Suprapubic skin (tissue), 4 donors: Measurements from ENCODE around the gene DIAPH2. TPM values are rescaled to one million over a fixed set of nuclear protein-coding genes. Genes with fewer than 3 reads are reported as not detected.
A peak's percentile ranks its signal among the peaks of the same experiment; 100 is the strongest.

ENCODE experiments used
- DNase-seq, 2 donors: peaks; one replicate each; pipeline ENCODE4 v3.0.0-alpha.2; 2019; ENCODE audit warnings: low spot score in 2 of 2
- H3K27ac ChIP-seq: fragments of 200-600 bp; sonication (generic); one replicate; pipeline ENCODE4 v1.5.1; 2019
- H3K27me3 ChIP-seq: fragments of 200-600 bp; sonication (generic); one replicate; pipeline ENCODE4 v1.5.1; 2019
- H3K36me3 ChIP-seq: fragments of 200-600 bp; sonication (generic); one replicate; pipeline ENCODE4 v1.5.1; 2019
- H3K4me1 ChIP-seq: fragments of 200-600 bp; sonication (generic); one replicate; pipeline ENCODE4 v1.5.1; 2019
- H3K4me3 ChIP-seq: fragments of 200-600 bp; sonication (generic); one replicate; pipeline ENCODE4 v1.5.1; 2019; ENCODE audit warnings: mild to moderate bottlenecking
- H3K9me3 ChIP-seq: fragments of 200-600 bp; sonication (generic); one replicate; pipeline ENCODE4 v1.5.1; 2019
- EP300 ChIP-seq: sonication (generic); formaldehyde crosslinking; IDR thresholded peaks from one replicate; pipeline ENCODE4 v1.6.1; 2017; ENCODE audit warnings: antibody characterized with exemption
- POLR2A ChIP-seq, 2 donors: fragments of 450-650 bp; IDR thresholded peaks; one replicate each; pipeline ENCODE4 v1.6.1; 2017; ENCODE audit warnings: antibody characterized with exemption in 2 of 2, mild to moderate bottlenecking in 2 of 2, moderate library complexity in 2 of 2
- POLR2AphosphoS5 ChIP-seq, 3 donors: sonication (generic); formaldehyde crosslinking; IDR thresholded peaks; one replicate each; pipeline ENCODE4 v1.6.1; 2017; ENCODE audit warnings: antibody characterized with exemption in 3 of 3
- WGBS: methylation state at CpG from one replicate; pipeline ENCODE4 v1.1.5; 2018; 5-methylcytosine and 5-hydroxymethylcytosine counted together
- total RNA-seq, 4 donors: library from RNA; depleted of rRNA; stranded (reverse); fragments of >200 nt; gene quantifications; one replicate each; pipeline ENCODE4 v1.1.0, GENCODE V29; 2016
- TF ChIP-seq, protein P1 (sequence below), 2 donors: fragments of 200-600 bp in 1 of 2; fragments of 450-650 bp in 1 of 2; sonication (generic) in 1 of 2; IDR thresholded peaks; one replicate each; pipeline ENCODE4 v1.5.1; 2016 to 2019; ENCODE audit warnings: antibody characterized with exemption in 2 of 2, mild to moderate bottlenecking in 1 of 2, moderate library complexity in 1 of 2

The DIAPH2 gene
- total RNA-seq, 4 donors from 2014 or later = 17.5 to 38.7 (median 18.6) TPM

- no peaks in the 10 kb centered on the region for H3K27me3 ChIP-seq
- H3K4me1 ChIP-seq = no peaks in the 10 kb centered on the region
- peak overlapping the region; percentile 70 for H3K4me3 ChIP-seq
- no peak for TF ChIP-seq POLR2A (IDR thresholded peaks at IDR 0.05)
- TF ChIP-seq EP300 = no peak
- TF ChIP-seq, protein P1, sequence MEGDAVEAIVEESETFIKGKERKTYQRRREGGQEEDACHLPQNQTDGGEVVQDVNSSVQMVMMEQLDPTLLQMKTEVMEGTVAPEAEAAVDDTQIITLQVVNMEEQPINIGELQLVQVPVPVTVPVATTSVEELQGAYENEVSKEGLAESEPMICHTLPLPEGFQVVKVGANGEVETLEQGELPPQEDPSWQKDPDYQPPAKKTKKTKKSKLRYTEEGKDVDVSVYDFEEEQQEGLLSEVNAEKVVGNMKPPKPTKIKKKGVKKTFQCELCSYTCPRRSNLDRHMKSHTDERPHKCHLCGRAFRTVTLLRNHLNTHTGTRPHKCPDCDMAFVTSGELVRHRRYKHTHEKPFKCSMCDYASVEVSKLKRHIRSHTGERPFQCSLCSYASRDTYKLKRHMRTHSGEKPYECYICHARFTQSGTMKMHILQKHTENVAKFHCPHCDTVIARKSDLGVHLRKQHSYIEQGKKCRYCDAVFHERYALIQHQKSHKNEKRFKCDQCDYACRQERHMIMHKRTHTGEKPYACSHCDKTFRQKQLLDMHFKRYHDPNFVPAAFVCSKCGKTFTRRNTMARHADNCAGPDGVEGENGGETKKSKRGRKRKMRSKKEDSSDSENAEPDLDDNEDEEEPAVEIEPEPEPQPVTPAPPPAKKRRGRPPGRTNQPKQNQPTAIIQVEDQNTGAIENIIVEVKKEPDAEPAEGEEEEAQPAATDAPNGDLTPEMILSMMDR (IDR thresholded peaks at IDR 0.05) = no peak
- TF ChIP-seq POLR2AphosphoS5 (IDR thresholded peaks at IDR 0.05) = no peak
- H3K9me3 ChIP-seq = no peaks in the 10 kb centered on the region
- peak overlapping the region; percentile 90 for H3K27ac ChIP-seq
- H3K36me3 ChIP-seq = no peaks in the 10 kb centered on the region
- 11% methylated on average over 37 of the region's 38 CpGs for WGBS
- DNase-seq = peak; percentile 63 to 67
These were observed 813 bp downstream of the DIAPH2 start for GRCh38 chrX:96685210-96686099.

- no peak overlapping the region for H3K4me3 ChIP-seq
- DNase-seq = no peak
- no peaks in the 10 kb centered on the region for H3K36me3 ChIP-seq
- 96% methylated on average over 2 of the region's 2 CpGs for WGBS
- TF ChIP-seq, protein P1 (IDR thresholded peaks at IDR 0.05) = no peak
- TF ChIP-seq POLR2AphosphoS5 (IDR thresholded peaks at IDR 0.05) (no peak), EP300 (no peak), POLR2A (IDR thresholded peaks at IDR 0.05) (no peak)
- H3K4me1 ChIP-seq = peaks cover 2% of the 10 kb centered on the region
- H3K27ac ChIP-seq = no peak overlapping the region
- no peaks in the 10 kb centered on the region for H3K27me3 ChIP-seq
- no peaks in the 10 kb centered on the region for H3K9me3 ChIP-seq
These were observed 3.1 kb downstream of the DIAPH2 start for GRCh38 chrX:96687776-96688175.

GRCh38 chrX:96688789-96689188 lies 4.1 kb downstream of the DIAPH2 start:
- Histone ChIP-seq H3K36me3 (no peaks in the 10 kb centered on the region), H3K27me3 (no peaks in the 10 kb centered on the region), H3K9me3 (no peaks in the 10 kb centered on the region), H3K27ac (no peak overlapping the region), H3K4me1 (peaks cover 9% of the 10 kb centered on the region), H3K4me3 (no peak overlapping the region)
- no peak for DNase-seq
- TF ChIP-seq EP300 = no peak
- no peak for TF ChIP-seq POLR2A (IDR thresholded peaks at IDR 0.05)
- TF ChIP-seq, protein P1 (IDR thresholded peaks at IDR 0.05) = no peak
- no peak for TF ChIP-seq POLR2AphosphoS5 (IDR thresholded peaks at IDR 0.05)
- 71% methylated on average over 4 of the region's 4 CpGs for WGBS

DNA sequence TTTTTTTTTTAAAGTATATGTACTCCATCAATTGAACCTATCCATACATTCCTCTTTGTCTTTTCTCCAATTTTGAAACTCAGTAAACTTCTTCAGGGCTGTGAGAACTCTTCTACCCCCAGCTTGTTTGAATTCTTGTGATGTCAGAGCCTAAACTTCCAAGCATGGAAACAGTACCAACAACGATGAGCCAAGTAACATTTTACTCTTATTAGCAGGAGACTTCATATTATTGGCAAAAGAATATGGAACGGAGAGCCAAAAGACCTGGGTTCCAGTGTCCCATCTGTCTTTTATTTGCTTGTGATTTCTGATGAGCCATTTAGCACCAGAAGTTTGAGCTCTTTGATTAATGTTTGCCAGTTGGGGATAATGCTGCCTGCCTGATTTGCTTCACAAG lies 5.3 kb downstream of the DIAPH2 start:
- H3K36me3 ChIP-seq = no peaks in the 10 kb centered on the region
- H3K27ac ChIP-seq = no peak overlapping the region
- no peak for DNase-seq
- H3K27me3 ChIP-seq = no peaks in the 10 kb centered on the region
- TF ChIP-seq, protein P1 (IDR thresholded peaks at IDR 0.05) = no peak
- no peak for TF ChIP-seq EP300
- no peak for TF ChIP-seq POLR2A (IDR thresholded peaks at IDR 0.05)
- no peak for TF ChIP-seq POLR2AphosphoS5 (IDR thresholded peaks at IDR 0.05)
- WGBS = 55% methylated on average over 2 of the region's 2 CpGs
- H3K4me1 ChIP-seq = peaks cover 9% of the 10 kb centered on the region
- H3K4me3 ChIP-seq = no peak overlapping the region
- no peaks in the 10 kb centered on the region for H3K9me3 ChIP-seq

- DNase-seq = no peak
- Histone ChIP-seq H3K27ac (peak overlapping the region; percentile 24), H3K27me3 (no peaks in the 10 kb centered on the region), H3K4me3 (no peak overlapping the region), H3K9me3 (no peaks in the 10 kb centered on the region), H3K36me3 (no peaks in the 10 kb centered on the region), H3K4me1 (peaks cover 9% of the 10 kb centered on the region)
- 32% methylated on average over 1 of the region's 1 CpG for WGBS
- TF ChIP-seq POLR2A (IDR thresholded peaks at IDR 0.05) (no peak), EP300 (no peak), POLR2AphosphoS5 (IDR thresholded peaks at IDR 0.05) (no peak)
- TF ChIP-seq, protein P1 (IDR thresholded peaks at IDR 0.05) = no peak
These were observed 7.8 kb downstream of the DIAPH2 start for GRCh38 chrX:96692454-96692853.
